NCI-H524 treated with DMSO at 0.1 percent for 48 hours (cell line): ENCODE results near the gene RASSF9.

Experiments
- DNase-seq: peaks from one replicate; lab custom pipeline; 2025; lab: John Stamatoyannopoulos, UW

Gene RASSF9

GRCh38 chr12:85821206-85821605 is 15.0 kb downstream of the RASSF9 start:
- no peak for DNase-seq

DNA sequence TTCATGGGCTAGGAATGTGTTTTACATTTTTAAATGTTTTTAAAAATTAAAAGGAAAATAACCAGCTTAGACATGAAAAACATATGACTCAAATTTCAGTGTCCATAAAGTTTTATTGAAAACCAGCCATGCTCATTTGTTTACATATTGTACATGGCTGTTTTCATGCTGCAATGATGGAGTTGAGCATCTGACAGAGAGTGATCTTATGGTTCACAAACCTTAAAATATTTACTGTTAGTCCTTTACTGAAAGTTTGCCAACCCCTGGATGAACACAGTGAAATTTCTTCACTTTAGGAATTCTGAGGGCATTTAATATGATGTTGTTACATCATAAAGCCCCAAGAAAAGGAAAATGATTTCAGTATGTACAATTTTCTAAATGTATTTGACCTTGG is 16.1 kb downstream of the RASSF9 start:
- no peak for DNase-seq

- no peak for DNase-seq
Measured at GRCh38 chr12:85814741-85815140, 21.5 kb downstream of the RASSF9 start.

DNA sequence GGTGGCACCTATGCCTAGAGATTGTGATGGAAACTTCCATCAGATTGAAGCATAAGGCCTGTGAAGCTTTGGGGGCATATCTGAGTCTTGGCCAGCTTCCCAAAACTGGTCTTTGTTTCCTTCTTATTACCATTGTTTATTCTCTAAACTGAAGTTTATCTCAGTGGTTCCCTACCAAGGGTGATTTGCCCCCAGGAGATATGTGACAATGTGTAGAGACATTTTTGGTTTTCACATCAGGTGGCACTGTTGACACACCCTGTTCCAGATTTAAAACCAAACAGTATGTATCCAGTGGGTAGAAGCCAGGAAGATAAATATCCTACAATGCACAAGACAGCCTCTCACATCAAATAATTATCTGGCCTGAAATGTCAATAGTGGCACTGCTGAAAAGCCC is 22.1 kb downstream of the RASSF9 start:
- no peak for DNase-seq

DNA sequence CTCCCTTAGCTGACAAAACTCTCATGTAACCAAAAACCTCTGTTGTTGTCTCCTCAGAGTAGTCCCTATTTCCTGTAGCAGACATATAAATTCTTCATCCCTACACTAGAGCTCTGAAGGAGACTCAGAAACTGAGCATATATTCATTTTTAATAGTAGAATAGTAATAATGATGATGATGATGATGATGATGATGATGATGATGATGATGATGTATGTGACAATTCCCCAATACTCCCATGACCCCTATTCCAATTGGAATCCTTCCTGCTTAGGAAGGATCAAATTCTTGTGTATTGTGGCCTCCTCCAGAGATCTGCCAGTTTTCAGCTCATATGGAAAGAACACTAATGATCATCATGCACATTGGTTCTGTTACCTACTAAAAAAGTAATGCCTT is 26.7 kb downstream of the RASSF9 start:
- DNase-seq, result no peak

DNA sequence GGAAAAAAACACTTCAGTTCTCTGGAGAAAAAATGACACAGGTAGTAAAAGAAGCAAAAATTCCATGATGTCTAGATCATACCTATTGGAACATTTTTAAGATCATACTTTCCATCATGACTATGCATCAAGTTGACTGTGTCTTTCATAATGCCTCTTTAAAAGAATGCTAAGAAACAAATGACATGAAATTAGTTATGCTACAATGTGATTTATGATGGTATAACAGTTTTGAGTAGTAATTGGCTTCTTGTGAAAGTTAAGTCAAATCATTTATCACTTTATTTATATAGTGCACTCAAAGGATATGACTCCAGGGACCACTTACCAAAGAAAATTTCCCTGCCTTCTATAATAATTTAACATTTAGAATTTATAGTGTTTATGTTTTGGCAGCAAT is 28.5 kb downstream of the RASSF9 start:
- no peak for DNase-seq

GRCh38 chr12:85805654-85806053 is 30.6 kb downstream of the RASSF9 start:
- no peak for DNase-seq

DNA sequence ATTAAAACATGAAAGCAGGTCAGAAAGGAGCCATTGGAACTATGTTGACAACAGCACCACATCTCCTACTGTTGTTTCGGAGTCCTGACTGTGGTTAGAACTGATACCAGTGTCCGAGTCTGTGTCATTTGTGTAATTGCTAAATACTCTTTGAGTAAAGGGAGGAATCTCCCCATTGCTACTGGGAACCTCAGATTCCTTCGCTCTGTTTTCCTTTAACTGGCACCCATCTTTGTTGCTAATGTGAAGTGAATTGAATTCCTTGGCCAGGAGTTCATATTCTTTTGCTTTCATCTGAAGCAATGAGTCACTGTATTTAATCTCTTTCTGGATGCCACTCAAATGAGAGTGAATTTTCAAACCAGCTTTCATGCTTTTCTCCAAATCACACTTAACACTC is 31.5 kb downstream of the RASSF9 start:
- no peak for DNase-seq

- no peak for DNase-seq
Measured at GRCh38 chr12:85803923-85804322, 32.3 kb downstream of the RASSF9 start.

- DNase-seq, result no peak
Measured at GRCh38 chr12:85803231-85803630, 33.0 kb downstream of the RASSF9 start.

DNA sequence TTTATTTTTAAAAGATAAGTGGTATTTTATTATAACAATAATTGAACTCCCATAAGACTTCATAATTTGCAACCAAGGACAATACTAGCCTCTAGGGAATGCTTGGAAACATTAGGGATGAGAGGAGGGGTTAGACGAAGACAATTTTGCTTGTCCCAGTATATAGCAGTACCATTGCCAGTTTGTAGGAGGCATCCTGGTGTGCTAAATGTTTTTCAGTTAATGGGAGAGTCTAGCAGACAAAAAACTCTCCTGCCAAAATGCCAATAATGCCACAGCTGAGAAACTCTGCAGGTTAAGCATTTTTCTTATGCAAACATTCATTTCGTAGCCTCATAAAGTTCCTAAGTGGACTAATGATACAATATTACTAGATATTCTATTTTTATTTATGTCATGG is 38.1 kb downstream of the RASSF9 start:
- DNase-seq, result no peak

DNA sequence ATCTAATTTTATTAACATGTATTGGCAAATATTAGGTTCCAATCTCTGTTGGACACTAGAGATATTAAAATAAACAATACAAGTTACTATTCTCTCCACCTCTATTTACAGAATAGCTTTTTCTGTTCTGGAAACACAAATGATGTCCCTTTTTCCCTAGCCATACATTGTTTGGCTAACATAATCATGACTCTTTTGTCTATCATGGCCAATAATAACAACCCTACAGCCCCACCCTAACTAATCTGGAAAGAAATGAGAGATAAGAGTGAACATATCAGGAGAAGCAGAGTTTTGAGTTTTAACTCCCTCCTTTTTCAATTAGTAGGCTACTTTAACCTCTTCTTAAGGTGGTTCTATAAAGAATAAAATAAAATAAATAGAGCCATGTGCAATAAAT is 40.2 kb downstream of the RASSF9 start:
- DNase-seq, result no peak

DNA sequence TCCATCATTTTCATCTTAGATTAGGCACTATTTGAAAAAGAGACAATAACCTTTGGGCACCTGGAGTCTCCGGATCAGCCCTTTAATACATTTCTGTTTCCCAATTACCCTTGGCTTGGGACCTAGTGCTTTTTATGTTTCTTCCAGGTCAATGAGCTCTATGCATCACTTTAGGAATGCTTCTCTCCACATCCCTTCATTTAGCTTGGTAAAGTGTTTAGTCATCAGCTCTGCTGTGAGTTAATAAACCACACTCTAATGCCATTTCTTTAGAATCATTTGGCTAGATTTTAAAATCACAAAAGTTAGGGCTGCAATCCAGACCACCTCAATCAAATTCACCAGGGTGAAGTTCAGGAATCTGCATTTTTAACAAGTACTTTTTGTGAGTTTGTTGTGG is 41.7 kb downstream of the RASSF9 start:
- DNase-seq, result no peak

- no peak for DNase-seq
Measured at GRCh38 chr12:85784096-85784720, 52.0 kb downstream of the RASSF9 start.

DNA sequence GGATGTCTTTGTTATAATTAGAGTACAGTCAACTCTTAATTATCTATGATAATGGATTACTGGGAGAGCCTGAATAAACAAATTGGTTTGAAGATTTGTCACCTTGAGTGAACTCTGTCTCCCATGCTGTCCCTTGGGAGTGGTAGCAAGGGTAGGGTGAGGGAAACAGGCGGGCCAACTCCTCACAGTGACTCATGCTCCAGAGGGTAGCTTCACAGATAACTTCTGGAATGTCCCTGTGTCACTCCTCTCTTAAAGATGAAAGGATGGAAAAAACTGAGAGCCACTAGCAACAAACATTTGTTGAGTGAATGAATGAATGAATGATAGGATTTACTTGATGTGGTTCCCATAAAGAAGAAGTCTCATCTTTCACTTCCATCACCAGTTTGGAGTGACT is 53.5 kb downstream of the RASSF9 start:
- no peak for DNase-seq

GRCh38 chr12:85781766-85782165 is 54.4 kb downstream of the RASSF9 start:
- no peak for DNase-seq

DNA sequence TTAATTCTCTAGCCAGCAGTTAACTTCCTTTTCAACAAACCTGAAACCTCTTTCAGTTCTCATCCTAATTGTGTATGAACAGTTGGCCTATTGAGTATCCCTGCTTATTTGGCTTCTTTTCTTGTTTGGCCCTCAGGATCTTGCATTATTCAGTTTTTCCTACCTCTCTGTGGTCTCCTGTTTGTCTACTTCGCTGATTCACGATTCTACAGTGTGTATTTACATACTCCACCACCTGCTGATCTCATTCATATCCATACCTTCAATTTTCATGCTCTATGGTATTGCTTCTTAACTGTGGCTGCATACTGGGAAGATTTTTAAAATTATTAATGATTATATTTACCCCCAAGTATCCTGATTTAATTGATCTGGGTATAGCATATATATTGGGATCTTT is 56.4 kb downstream of the RASSF9 start:
- no peak for DNase-seq

GRCh38 chr12:85775091-85775490 is 61.1 kb downstream of the RASSF9 start:
- no peak for DNase-seq

DNA sequence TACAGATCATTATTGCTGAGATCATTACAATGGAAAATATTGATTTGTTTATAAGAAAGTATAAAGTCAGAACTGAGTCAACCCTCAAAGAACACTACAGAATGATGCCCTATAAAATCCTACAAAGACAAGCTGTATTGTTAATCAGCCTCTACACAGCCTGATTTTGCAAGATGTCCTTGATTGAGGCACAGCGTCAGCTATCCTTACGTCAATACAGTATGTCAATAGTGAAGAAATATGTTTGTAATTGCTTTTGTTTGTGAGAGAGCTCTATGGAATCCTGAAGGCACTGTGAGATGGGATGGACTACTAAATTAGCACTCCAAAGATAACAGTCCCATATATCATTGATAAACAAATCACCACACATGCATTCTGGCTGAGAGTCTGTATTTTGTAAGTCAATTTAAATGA is 70.7 kb downstream of the RASSF9 start:
- DNase-seq, result no peak

GRCh38 chr12:85759623-85760022 is 76.6 kb downstream of the RASSF9 start:
- no peak for DNase-seq

DNA sequence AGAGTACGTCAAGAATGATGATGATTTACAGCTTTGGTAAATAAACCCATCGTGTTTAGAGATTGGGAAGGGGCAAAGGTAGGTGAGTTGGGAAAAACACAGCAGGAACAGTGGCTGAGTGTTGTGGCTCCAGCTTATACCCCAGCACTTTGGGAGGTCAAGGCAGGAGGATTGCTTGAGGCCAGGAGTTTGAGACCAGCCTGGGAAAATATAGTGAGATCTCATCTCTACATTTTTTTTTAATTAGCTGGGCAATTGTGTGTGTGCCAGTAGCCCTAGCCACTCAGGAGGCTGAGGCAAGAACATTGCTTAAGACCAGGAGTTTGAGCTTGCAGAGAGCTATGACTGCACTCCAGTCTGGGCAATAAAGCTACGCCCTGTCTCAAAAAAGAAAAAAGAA is 77.1 kb downstream of the RASSF9 start:
- DNase-seq, result no peak

GRCh38 chr12:85755760-85756159 is 80.4 kb downstream of the RASSF9 start:
- no peak for DNase-seq
